Right forelimb (tissue), 1 donor: Measurements from ENCODE around the gene PRM2.

ENCODE experiments used
- DNase-seq: peaks from one replicate; pipeline ENCODE4 v3.0.0-alpha.2; 2018

PRM2 gene

DNA sequence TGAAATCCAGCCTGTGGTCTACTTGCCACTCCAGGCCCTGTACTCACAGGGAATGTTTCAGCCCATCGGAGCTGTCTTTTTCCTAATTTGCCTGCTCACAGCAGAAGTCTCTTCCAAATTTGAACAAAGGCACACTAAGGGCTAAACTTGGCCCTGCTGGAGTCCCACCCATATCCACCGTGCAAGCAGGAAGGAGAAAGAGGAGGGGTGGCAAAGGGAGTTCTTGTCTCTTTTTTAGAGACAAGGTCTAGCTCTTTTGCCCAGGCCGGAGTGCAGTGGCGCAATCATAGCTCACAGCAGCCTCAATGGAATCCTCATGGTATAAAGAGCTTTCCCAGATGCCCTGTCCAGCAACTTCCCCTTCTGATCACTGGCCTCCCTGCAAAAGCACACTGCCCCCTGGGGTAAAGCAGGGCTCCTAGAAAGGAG, 7.6 kb upstream of the PRM2 start:
- no peak for DNase-seq

DNA sequence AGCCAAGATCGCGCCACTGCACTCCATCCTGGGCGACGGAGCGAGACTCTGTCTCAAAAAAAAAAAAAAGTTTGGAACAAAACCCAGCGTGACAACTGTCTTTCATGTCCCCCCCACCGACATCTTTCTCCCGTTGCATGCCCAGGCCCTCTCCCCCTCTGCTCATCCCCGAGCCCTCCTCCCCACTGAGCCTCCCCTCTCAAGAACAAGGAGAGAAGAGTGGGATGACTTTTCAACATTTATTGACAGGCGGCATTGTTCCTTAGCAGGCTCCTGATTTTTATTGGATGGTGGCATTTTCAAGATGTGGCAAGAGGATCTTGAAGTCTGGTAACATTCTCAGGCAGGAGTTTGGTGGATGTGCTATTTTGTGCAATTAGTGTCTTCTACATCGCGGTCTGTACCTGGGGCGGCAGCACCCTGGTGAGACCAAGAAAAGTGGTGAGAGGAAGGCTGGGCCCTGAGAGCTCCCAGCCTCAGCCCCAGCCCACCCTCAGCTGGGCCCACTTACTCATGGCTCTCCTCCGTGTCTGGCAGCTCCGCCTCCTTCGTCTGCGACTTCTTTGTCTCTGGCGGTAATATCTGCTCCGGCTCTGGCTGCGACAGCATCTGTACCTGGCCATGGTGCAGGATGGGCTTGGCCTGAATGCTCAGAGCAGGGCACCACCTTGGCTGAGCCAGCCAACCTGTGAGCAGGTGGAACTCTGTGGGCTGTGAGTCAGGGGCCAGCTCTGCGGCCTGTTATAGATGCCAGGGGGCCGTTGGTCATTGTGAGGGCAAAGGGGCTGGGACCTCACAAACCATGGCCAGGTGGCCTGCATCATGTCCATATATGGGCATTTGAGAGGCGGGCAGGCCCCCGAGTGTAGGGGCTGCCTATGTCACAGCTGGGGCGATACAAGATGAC, 4.6 kb upstream of the PRM2 start, which contains the start of gene PRM1:
PRM1 (minus strand) TSS at position 715 of the 907 bp plus-strand sequence; CDS start at position 623, 92 bp downstream.
- no peak for DNase-seq

DNA sequence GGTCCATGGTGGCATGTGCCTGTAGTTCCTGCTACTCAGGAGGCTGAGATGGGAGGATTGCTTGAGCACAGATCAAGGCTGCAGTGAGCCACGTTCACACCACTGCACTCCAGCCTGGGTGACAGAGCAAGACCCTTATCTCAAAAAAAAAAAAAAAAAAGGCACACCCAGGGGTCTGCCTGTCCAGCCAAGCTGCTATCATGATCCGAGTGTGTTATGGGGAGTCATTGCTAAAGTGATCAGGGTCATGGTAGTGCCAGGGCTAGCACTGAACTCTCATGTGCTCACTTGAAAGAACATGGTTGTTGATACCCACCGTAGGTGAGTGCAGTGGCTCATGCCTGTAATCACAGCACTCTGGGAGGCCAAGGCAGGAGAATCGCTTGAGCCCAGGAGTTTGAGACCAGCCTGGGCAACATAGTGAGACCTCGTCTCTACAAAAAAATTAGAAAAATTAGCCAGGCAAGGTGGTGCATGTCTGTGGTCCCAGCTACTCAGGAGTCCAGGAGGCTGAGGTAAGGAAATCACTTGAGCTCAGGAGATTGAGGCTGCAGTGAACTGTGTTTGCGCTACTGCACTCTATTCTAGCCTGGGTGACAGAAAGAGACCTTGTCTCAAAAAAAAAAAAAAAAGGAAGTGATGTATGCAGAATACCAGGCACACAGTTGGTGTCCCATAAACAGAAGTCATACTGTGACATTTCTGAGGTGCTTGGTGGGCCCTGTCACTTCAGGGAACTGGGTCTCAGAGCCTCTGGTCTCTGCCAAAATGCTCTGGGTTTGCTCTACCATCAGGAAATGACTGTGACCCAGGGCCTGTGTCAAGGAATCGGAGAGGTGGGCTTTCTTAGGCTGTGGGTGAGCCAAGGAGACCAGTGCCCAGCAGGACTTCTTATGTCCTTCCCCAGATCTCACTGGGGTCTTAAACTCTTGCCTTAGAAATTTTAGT, 2.7 kb upstream of the PRM2 start:
- no peak for DNase-seq

DNA sequence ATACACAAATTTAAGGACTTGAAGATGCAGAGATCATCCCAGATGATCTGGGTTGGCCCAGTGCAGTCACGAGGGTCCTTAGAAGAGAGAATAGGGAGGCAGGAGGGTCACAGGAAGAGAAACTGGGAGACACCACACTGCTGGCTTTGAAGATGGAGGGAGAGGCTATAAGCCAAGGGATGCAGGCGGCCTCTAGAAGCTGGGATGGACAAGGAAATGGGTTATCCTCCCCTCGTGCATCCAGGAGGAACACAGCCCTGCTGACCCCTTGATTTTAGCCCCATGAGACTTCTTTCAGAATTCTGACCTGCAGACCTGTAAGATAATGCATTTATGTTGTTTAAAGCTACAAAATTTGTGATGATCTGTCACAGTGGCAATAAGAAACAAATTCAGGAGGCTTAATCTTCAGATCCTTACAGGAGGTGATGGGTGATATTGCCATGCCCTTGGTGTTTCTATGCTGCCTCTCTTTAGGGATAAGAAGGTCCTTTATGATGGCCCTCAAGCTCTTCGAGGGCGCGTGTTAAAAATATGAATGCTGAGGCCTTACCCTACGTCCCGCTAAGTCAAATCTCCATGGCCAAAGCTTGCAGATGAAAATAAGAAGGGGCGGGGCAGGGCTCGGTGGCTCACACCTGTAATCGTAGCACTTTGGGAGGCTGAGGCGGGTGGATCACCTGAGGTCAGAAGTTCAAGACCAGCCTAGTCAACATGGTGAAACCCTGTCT, 1.5 kb upstream of the PRM2 start:
- DNase-seq: no peak

DNA sequence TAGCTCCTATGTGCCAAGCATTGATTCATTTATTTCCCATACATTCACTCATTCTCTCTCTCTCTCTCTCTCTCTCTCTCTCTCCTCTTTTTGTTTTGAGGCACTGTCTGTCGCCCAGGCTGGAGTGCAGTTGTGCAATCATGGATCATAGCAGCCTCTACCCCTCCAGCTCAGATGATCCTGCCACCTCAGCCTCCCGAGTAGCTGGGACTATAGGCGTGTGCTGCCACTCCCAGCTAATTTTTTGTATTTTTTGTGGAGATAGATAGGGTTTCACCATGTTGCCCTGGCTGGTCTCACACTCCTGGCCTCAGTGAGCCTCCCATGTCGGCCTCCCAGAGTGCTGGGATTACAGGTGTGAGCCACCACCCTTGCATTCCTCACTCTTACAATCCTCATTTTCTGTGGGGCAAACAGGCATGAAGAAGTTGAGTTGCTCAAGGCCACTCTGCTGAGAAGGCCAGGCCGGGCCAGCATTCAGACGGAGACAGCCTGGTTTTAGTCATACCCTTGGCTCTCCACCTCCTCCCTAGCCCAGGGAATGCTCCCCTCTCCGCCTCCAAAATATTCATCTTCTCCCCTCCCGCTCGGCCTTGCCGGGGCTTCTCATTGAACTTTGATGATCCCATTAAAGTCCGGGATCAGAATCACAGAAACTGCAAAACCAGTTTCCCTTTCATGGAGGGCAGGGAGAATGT, 765 bp upstream of the PRM2 start:
- DNase-seq: no peak

DNA sequence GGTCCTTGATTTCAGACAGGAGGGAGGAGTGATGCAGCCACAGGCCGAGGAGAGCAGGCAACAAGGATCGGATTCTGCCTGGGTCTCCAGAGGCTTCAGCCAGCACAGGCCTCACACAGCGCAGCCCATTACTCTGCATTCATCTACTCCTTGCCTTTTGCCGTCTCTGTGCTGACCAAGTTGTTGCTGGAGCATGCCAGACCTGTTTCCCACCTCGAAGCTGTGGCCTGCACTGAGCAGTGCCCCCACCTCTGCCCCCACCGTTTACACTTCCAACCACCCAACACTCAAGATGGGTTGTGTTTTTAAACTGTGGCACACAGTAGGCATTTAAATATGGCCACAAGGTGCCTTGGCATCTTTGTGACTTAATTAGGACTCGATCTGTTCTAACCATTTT, 1.3 kb downstream of the PRM2 start:
- no peak for DNase-seq

DNA sequence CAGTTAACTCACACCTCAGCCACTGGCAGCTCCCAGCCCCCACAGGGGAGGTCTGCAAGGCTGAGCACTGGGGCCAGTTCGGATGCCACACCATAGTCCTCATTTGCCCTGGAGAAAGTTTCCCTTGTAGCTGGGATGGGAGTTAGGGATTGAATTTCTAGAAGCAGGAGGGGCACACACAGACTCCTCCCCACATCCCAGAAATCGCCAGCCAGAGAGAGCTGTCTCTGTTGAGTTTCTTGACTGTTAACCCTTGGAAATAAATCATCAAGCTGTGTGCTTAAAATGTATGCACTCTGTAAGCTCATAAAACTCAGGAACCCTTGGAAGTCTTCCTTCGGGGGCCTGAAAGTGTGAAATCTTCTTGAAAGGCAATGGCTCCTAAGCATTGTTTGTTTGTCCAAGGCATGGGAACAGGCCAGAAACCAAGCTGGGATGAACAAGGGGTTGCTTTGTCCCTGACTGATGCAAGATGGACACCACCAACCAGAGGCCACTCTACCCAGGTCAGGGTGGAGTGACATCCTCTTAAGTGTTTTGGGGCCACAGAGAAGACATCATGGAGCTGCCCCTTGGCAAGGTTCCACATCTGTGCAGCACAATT, 2.5 kb downstream of the PRM2 start:
- no peak for DNase-seq

DNA sequence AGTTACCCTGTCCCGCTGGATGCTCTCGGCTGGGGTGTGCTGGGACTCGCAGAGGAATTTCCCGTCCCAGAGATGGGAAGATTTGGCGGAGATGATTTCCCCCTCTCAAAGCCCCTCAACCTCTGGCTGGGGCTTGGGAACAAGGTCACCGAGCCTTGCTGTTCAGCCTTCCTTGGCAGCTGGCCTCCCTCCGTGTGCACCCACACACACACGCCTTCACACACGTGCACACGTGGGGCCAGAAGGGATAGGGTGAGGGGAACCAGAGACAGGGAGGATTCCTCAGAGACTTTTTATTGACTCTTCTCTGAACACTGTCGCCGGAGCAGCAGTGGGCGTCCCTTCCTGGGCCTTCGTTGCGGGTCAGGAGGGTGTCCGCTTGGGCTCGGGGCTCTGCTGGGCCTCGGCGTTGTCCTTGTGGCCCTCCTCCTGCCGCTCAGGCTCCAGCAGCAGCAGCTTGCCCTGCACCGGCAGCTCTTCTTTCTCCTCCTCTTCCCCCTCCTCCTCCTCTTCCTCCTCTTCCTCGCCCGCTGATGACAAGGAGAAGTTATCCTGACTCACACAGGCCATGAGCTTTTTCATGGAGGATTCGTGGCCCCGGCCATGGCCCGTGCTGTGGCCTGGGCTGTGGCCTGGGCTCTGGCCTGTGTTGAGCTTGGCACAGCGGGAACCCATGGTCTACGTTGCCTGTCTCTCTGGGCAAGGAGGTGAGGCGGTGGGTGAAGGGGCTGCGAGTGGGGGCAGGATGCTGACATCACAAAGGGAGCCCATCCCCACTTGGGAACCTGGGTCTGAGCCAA, 3.2 kb downstream of the PRM2 start, which contains the start of gene PRM3:
PRM3 (minus strand) TSS at position 709 of the 800 bp plus-strand sequence; CDS start at position 675, 34 bp downstream.
- DNase-seq: no peak

DNA sequence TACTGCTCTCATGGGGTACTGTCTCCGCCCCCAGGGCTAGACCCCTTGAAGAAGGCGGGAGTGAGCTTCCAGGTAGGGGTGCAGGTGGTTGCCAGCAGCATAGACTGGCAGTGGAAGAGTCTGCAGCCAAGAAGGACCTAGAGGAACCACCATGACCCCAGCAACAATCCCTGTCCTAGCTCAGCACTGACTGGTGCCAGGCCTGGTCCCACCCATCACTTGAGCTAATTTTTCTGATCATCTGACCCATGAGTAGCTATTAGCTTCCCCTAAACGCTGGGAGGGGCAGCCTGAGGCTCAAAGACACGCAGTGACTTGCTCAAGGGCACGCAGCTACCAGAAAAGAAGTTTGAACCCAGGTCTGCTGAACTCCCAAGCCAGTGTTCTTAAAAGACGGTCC, 3.8 kb downstream of the PRM2 start:
- DNase-seq: no peak

DNA sequence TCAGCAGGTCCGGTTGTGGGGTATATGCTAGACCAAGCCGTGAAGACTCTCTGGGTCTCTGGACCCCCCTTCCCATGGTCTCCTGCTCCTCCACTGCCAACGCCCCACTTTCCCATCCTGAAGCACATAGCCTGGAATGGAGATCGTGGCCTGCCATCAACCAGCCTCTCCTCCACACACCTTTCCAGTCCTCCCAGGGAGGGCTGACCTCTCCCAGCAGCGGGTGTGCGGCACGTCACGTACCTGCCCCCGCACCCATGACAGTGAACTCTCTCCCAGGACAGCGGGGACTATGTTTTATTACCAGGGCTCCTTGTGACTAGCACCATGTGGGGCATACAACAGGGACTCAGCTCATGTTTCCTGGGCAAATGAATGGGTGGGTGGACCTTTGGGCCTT, 4.7 kb downstream of the PRM2 start:
- DNase-seq: no peak

DNA sequence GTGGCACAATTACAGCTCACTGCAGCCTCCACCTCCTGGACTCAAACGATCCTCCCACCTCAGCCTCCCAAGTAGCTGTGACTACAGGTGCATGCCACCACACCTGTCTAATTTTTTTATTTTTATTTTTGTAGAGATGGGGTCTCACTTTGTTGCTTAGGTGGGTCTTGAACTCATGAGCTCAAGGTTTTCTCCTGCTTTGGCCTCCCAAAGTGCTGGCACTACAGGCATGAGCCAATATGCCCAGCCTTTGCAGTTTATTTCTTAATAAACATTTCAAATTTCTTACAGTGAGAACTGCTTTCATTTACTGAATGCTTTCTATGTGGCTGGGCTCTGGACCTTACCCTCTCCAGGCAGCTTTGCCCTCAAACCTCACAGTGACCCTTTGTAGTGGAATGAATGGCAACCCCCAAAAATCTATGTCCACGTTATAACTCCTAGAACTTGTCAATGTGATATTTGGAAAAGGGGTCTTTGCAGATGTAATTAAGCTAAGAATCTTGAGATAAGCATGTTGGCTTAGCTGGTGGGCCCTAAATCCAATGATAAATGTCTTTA, 5.6 kb downstream of the PRM2 start:
- DNase-seq: no peak

DNA sequence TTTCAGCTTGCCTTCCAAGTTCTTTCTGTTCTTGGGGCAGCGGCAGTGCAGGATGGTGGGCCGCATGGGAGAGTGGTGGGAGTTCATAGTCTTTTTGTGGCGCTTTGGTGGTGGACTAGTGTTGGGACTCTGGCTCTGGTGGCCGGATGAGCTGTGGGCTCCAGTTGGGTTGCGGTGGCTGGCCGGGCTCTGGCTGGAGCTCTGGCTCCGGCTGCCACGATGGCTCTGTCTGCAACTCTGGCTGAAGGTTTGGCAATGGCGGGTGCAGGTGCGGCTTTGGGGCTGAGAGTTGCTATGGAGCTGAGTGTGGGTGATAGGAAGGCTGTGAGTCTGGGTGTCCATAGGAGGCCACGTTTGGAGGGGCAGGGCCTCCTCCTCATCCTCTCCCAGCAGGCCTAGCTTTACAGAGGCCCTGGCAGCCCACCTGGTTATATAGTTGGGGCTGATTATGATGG, 7.3 kb downstream of the PRM2 start, which contains the start of gene TNP2:
TNP2 (minus strand) TSS at position 405 of the 455 bp plus-strand sequence; CDS start at position 342, 63 bp downstream.
- no peak for DNase-seq

DNA sequence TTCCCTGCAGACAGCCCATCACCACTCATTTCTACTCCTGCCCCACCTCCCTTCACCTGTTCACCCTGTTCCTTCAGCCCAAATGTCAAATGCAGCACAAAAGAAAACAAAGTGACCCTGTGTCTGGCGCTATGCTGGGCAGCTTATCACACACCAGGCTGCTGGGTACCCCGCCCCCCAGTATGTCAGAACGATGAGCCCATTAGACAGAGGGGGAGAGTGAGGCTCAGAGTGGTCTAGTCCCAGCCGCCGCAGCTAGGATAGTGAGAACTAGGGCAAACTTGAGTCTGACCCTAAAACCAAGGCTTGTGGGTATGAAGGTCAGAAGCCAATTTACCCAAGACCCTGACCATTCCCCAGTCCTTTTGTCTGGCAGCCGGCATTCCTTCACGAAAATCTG, 11.2 kb downstream of the PRM2 start:
- no peak for DNase-seq

DNA sequence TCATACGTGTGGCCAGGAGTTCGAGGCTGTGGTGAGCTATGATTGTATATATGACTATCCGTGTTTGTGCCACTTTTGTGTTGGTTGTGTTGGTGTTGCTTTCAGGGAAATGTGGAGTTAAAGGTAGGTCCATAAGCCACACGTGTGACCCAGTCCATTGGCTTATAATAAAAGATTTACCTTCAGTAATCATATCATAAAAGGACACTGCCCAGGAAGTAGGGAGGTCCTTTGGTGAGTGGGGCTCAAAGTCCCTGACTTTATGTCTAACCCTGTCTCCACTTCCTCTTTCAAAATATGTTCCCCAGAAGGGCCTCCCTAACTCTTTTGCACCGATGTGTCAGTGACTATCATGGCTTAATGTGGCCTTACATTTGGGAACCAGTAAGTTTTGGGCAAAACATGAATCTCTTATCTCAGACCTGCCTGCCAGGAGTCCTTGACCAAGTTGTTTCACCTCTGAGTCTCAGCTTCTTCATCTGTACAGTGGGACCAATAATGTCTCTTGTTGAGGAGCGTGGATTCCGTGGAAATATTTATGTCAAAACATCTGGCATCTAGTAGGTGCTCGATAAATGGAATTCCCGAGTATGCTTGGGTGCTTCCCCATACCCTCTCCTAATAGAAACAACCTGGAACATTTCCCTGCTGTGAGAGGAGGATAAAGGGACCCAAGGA, 12.0 kb downstream of the PRM2 start:
- no peak for DNase-seq

DNA sequence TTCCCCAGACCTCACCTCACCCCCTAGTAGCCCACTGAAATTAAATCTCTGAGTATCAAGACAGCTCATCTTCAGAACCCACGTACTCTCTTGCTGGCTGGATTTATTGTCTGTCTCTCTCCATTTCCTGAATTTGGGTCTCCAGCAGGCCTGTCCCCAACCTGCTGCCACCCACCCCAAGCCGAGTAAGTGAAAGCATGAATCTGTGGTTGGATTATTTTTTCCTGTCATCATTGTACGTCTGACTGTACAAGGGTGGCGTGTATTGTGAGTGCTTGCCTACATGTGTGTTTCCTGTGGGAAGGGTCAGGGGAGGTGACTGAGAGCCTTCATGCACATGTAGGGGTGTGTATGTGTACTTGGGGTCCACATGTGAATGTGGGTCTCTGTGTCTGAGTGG, 12.5 kb downstream of the PRM2 start:
- DNase-seq: no peak

DNA sequence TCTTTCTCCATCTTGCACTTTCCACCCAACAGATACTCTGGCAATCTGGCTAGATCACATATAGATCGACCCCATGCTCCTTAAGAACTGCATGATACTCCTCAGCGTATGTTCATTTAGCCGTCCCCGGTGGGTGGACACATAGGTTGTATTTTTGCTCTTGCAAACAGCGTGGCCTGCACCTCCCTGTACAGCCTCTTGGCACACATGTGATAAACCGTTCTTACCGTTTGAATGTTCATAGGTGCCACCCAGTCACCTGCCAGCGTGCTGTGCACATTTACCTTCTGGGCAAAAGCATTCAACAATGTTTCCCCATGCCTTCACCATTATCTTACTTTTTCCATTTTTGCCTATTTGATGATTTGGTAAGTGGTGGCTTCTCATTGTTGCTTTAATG, 13.4 kb downstream of the PRM2 start:
- no peak for DNase-seq

DNA sequence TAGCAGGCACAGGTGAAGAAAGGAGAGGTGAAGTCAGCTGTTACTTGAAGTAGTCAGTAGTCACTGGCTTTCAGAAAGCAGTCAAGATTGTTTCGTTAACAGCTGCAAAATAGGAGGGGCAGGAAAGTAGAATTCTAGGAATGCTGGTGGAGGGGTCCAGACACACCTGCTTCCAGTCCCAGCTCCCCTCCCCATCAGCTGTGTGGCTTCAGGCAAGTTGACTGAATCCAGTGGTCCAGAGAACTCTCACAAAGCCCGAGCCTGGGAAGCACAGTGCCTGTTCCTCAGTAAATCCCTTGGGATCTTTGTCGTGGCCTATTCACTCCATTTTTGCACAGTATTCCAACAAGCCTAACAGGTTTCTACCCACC, 15.7 kb downstream of the PRM2 start:
- DNase-seq: no peak

DNA sequence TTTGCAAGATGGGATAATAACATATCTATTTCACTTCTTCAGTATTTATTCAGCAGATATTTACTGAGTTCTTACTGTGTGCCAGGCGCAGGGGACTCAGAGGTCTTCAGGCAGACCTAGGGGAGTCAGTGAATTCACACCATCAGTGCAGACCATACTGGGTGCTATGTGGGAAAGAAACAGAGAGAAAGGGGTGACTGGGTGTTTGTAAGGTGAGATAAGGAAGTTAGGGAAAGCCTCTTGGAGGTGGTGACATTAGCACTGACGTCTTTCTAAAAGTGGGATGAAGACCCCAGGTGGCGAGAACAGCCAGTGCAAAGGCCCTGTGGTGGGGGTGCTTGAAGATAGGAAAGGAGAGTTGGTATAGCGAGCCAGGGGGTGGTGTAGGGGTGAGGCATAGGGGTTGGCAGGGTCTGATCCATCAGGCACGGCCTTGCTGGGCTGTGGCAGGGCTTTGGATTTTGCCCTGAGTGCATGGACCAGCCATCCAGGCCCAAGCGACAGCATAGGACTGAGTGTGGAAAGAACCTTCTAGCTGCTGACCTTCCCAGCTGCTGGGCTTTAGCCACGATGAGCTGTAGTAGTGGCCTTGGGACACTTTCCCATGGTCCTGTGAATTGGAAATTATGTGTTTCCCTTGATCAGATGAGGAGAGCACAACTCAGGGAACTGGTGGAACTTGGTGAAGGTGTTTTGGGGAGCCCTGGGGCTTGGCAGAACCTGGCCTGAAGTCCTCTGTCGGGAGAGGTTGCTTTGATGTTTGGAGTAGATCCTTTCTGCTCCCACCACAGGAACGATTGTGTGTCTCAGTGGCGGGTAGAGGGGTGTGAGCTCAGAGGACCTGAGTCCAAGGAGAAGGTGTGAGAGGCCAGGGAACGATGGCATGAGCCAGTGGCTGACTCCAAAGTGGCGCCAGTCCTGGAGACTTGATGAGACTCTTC, 16.4 kb downstream of the PRM2 start:
- DNase-seq: no peak
